ENCODE results near the gene CAPZB. TPM values are rescaled to one million over a fixed set of nuclear protein-coding genes. Genes with fewer than 3 reads are reported as not detected.

CAPZB gene
- total RNA-seq, 1 donor from 2014 or later = 326 TPM

DNA sequence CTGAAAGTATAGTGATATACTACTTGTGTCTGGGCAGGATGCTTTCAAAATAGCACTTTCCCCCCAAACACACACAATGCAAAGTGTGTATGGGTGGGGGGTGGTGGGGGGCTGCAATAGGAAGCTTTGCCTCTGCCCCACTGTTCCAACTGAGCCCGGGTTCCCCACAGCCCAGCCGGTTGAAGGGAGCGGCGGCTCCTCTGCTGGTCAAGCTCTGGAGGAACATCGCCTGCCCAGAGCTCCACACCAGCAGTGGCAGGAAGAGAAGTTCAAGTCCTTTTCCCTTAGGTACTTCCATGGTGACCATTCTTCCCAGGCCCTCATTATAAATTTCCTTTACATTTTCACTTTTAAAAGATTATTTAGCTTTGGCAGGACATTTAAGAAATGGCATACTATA is 74.9 kb downstream of the CAPZB start:
- TF ChIP-seq, protein P1, sequence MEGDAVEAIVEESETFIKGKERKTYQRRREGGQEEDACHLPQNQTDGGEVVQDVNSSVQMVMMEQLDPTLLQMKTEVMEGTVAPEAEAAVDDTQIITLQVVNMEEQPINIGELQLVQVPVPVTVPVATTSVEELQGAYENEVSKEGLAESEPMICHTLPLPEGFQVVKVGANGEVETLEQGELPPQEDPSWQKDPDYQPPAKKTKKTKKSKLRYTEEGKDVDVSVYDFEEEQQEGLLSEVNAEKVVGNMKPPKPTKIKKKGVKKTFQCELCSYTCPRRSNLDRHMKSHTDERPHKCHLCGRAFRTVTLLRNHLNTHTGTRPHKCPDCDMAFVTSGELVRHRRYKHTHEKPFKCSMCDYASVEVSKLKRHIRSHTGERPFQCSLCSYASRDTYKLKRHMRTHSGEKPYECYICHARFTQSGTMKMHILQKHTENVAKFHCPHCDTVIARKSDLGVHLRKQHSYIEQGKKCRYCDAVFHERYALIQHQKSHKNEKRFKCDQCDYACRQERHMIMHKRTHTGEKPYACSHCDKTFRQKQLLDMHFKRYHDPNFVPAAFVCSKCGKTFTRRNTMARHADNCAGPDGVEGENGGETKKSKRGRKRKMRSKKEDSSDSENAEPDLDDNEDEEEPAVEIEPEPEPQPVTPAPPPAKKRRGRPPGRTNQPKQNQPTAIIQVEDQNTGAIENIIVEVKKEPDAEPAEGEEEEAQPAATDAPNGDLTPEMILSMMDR (IDR thresholded peaks at IDR 0.05; ENCODE audit: partially characterized antibody, unreplicated experiment) = no peak

DNA sequence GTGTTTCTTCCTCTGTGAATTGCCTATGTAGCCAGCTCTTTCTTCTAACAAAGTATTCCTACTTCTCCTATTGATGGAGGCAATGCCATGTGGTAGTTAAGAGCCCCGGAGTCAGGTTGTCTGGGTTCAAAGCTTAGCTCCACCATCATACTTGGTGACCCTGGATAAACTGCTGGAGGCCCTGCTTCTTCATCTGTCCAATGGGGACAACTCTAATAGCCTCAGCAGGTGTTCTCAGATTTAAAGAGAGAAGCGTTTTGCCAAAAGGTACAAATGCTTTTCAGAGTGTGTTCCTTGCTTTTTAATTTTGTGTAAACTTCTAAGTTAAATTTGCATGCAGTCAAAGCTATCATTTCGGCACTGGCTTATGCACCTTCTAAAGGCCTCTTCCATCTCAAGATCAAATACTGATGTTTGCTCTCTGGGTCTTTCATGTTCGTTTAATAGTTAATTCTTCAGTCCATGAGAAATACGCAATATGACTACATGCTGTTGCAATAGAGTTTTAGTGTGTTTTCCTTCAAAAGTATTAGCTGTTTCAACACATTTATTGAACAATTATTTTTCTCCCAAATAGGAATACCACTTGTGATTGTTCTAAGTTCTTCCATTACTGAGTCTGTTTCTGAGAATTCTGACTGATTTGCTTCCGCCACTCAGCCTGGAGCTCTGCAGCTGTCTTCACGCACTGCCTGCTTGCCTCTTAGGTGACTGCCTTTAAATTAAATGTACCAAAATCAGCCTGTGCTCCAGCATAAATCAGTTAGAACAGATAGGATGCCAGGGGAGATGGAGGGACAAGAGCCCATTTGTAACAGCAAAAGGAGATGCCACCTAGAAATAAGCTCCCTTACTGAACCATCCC is 75.6 kb downstream of the CAPZB start:
- no peak for DNase-seq
- Mint-ChIP-seq H3K4me1 (ENCODE audit: low read depth, unreplicated experiment) (peaks cover 79% of the 10 kb centered on the region), H3K27ac (ENCODE audit: unreplicated experiment) (no peak overlapping the region), H3K27me3 (ENCODE audit: unreplicated experiment) (peaks cover 14% of the 10 kb centered on the region), H3K36me3 (ENCODE audit: unreplicated experiment) (no peaks in the 10 kb centered on the region), H3K9me3 (ENCODE audit: unreplicated experiment) (peaks cover 13% of the 10 kb centered on the region), H3K4me3 (ENCODE audit: unreplicated experiment) (no peak overlapping the region)
- TF ChIP-seq, protein P1 (IDR thresholded peaks at IDR 0.05; ENCODE audit: partially characterized antibody, unreplicated experiment) = no peak

More for the DNA sequence above, 74.9 kb downstream of the CAPZB start:
- DNase-seq = peak; percentile 45
- Mint-ChIP-seq H3K27ac (ENCODE audit: unreplicated experiment) (no peak overlapping the region), H3K27me3 (ENCODE audit: unreplicated experiment) (peaks cover 11% of the 10 kb centered on the region), H3K36me3 (ENCODE audit: unreplicated experiment) (no peaks in the 10 kb centered on the region), H3K9me3 (ENCODE audit: unreplicated experiment) (peaks cover 9% of the 10 kb centered on the region), H3K4me3 (ENCODE audit: unreplicated experiment) (no peak overlapping the region), H3K4me1 (ENCODE audit: low read depth, unreplicated experiment) (peaks cover 79% of the 10 kb centered on the region)

DNA sequence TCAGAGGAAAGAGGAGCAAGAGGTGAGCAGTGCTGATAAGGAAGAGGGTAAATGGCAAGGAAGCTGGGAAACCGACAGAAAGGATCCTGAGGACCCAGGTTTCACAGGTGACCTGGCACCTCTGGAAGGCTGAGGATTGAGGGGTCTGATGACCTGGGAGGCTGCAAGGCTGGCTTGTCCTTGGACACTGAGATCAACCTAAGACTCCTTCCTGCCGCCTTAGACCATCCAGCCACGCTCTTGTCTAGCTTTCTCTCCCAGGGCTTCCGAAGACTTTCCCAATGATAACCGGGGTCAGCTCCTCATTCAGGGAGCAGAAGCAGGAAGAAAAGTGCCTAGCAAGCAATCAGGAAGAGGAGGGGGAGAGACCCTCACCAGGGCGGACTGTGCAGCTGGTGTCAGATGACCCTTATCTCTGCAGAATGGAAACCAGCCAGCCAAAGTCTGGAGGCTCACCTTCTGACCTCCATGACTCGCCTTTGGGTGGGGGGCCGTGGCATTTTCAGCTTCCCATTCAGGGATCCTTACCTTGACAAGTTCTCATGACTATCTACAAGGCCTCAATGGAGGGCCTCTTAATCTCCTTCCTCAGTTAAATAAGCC is 77.7 kb downstream of the CAPZB start:
- Mint-ChIP-seq H3K27ac (ENCODE audit: unreplicated experiment) (peak overlapping the region; percentile 83), H3K9me3 (ENCODE audit: unreplicated experiment) (peaks cover 14% of the 10 kb centered on the region), H3K4me1 (ENCODE audit: low read depth, unreplicated experiment) (peaks cover 77% of the 10 kb centered on the region), H3K36me3 (ENCODE audit: unreplicated experiment) (no peaks in the 10 kb centered on the region), H3K4me3 (ENCODE audit: unreplicated experiment) (peak overlapping the region; percentile 55), H3K27me3 (ENCODE audit: unreplicated experiment) (peaks cover 14% of the 10 kb centered on the region)
- TF ChIP-seq, protein P1 (IDR thresholded peaks at IDR 0.05; ENCODE audit: partially characterized antibody, unreplicated experiment) = no peak
- DNase-seq = no peak

DNA sequence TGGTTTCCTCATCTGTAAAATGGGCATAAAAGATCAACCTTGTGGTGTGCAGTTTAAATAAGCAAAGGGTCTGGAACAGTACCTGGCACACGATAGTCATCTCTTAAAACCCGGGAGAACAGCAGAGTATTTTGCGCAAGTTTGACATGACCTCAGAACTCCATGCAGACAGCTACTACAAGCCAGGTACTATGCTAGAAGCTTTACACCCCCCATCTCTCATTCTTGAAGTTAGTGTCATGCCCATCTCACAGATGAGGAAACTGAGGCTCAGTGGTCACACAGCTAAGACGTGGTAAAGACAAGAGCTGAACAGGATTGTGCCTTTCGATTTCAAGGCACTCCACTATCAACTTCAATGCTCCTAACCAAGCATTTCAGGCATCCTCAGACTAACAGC is 78.7 kb downstream of the CAPZB start:
- no peak for DNase-seq
- Mint-ChIP-seq H3K27ac (ENCODE audit: unreplicated experiment) (peak overlapping the region; percentile 98), H3K4me1 (ENCODE audit: low read depth, unreplicated experiment) (peaks cover 76% of the 10 kb centered on the region), H3K4me3 (ENCODE audit: unreplicated experiment) (peak overlapping the region; percentile 77), H3K36me3 (ENCODE audit: unreplicated experiment) (no peaks in the 10 kb centered on the region), H3K27me3 (ENCODE audit: unreplicated experiment) (peaks cover 14% of the 10 kb centered on the region), H3K9me3 (ENCODE audit: unreplicated experiment) (peaks cover 17% of the 10 kb centered on the region)
- TF ChIP-seq, protein P1 (IDR thresholded peaks at IDR 0.05; ENCODE audit: partially characterized antibody, unreplicated experiment) = no peak
